ENCODE data around the gene ABCA1.
A peak's percentile ranks its signal among the peaks of the same experiment; 100 is the strongest.
"Not testable (repeated sequence)": the region's sequence is repeated elsewhere in the genome, so short reads cannot be mapped to it uniquely, and the experiment has no call there.

Gene ABCA1

DNA sequence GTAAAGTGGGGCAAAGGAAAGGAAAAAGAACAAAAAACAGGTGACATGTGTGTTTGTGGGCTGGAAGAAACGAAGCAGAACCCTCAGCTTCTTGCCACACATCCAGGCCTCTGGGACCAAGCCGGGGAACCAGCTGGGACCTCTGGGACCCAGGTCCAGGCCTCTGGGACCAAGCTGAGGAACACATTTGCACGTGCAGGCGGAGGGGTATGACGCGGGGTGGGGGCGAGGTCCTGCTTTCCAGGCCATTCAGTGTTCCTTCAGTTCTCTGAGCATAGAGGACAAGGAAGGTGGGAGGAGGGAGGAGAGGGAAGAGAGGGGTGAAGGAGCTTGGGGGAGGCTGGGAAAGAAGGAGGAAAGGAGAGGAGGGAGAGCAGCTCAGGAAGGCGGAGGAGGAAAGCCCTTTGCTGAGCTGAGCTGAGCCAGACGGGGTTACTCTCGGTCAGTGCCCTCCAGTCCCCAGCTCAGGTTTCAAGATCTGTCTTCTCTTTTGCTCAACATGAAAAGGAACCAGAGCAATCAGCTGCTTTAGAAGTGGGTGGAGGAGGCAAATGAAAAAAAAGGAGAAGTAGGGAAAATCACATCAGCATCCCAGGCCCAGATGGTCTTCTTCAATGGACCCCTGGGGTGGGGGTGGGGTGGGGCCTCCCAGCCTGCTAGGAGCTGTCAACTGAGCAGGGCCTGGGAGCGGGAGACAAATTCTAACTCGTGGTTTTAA, 59.1 kb downstream of the ABCA1 start:
- DNase-seq, result no peak

- DNase-seq, result no peak
Observed at GRCh38 chr9:104868303-104868686, 59.7 kb downstream of the ABCA1 start.

- DNase-seq, result no peak
Observed at GRCh38 chr9:104866191-104866590, 61.8 kb downstream of the ABCA1 start.

GRCh38 chr9:104864675-104865104, 63.3 kb downstream of the ABCA1 start:
- no peak for DNase-seq

DNA sequence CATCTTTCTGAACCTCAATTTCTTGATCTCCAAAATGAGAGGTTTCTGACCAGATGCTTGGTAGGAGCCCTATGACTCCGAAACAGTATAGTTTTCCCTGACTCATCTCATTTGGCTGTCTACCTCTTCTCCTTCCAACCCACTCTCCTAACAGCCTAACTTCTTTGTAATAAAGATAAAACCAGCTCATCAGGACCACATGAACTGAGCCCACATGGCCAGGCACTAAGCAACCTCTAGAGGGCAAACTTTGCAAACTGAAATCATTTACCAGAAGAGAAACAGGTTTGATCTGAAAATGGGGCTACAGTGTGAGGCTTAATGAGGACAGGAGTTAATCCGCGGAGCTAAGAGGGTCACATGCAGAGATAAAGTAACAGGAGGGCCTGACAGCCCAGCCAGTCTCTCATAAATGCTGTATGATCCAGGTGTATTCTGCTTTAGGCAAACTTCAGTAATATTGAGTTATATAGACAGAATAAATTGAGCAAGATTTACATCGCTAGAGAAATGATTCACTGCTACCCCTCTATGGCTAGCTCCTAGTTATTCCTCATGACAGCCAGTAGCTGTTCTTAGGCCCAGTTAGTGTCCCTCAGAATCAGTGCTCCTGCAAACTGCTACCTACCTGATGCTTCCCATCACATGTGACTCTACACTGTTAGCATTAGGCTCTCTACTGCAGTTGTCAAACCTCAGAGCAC, 64.6 kb downstream of the ABCA1 start:
- DNase-seq, result peak in 2 of 4 experiments; percentile 3 to 6

DNA sequence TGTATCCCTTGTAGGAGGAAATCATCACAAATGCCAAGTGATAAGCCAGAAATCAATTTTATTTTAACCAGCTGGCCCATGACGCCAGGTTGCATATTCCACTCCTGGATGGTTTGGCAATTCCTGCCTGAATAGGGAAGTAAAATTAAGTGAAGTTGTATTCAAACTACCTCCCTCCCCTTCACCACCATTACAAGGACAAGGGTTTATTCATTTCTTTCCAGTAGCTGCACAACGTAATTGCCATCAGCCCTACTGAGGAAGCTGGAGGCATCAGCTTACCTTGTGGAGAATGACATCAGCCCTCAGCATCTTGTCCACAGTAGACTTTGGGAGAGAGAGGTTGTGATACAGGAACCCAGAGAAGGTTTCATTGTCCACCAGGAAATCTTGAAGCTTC, 66.6 kb downstream of the ABCA1 start:
- no peak for DNase-seq

DNA sequence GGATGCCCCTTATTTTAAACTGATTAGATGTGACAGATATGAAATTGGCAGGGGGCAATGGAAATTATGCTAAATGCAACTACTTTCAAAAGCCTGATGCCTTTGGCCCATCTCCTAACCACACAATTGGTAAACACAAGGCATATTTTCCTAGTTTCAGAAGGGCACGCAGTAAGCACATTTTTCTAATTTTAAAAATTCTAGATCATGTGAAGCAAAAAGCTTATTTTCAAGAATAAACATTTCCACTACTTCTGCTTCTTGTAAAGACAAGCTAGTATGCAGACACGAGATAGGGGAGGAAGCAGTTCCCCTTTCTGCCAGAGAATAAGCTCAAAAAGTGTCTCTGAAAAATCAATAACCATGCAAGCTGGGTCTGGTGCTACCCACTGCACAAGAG, 67.7 kb downstream of the ABCA1 start:
- DNase-seq, result no peak

DNA sequence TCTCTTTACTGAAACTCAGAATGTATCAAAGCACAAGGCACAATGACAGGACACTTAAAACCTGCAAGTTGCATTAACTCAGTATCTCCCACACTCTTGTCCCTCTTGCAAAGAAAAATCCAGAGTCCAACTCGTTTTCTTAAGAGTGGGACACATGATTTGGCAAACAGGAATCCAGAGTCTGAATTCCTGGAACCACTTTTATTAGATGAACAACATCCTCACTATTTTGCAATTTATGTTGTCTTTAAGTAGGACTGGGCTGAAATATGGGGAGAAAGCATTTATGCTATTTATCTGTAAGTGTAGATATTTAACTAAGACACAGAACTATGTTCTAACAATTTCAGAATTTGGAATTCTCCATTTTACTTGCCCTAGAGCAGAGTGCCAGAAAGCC, 69.1 kb downstream of the ABCA1 start:
- no peak for DNase-seq

DNA sequence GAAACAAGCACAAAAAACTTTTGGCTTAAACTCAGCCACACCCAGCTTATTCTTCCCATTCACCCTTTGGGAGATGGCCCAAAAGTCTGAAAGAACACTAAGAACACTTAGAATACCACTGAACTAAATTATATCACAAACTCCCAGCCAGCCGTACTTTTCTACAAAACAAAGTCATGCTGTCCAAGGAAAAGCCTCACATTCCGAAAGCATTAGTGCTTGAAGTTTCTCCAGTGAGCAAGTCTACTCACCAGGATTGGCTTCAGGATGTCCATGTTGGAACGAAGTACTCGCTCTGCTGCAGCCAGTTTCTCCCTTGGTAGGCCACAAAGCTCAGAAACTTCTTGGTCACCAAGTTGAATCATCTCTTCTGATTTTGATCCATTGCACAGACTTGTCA, 69.7 kb downstream of the ABCA1 start:
- DNase-seq, result no peak

- DNase-seq, result no peak
Observed at GRCh38 chr9:104856413-104856941, 71.5 kb downstream of the ABCA1 start.

- DNase-seq, result no peak
Observed at GRCh38 chr9:104855807-104856206, 72.1 kb downstream of the ABCA1 start.

GRCh38 chr9:104855258-104855657, 72.7 kb downstream of the ABCA1 start:
- not testable (repeated sequence) for DNase-seq

DNA sequence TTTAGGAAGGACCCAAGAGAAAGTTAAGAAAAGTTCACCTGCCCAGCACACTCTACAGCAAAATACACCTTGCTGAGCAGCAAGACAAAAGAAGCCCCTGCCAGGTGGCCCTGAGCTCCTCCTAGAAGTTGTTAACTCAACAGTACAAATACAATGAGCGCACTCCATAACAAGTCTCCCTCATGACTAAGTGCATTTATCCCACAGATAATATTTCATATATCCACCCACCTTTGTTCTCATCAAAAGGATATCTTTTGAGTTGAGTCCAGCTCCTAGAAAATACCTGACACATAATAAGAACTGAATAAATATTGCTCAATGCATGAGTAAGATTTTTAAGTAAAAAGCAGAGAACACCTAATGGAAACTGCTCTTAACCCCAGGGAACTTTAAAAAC, 73.3 kb downstream of the ABCA1 start:
- DNase-seq, result no peak

- no peak for DNase-seq
Observed at GRCh38 chr9:104853683-104854082, 74.3 kb downstream of the ABCA1 start.

- DNase-seq, result no peak
Observed at GRCh38 chr9:104853159-104853558, 74.8 kb downstream of the ABCA1 start.

DNA sequence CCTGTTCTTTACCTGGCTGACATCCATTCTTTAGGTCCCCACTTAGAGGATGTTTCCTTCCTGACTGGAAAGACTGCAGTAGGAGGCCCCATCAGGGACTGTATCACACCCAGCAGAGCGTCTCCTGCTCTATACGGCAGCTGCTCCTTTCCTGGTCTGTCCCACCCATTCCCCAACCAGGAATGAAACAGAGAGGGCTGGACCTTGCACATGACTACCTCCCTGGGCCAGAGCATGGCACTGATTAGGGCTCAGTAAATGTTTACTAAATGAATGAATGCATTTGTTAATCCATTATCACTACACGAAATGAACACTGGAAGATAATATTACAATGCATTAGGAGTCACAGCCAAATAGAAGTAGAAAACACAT, 76.4 kb downstream of the ABCA1 start:
- DNase-seq, result no peak

DNA sequence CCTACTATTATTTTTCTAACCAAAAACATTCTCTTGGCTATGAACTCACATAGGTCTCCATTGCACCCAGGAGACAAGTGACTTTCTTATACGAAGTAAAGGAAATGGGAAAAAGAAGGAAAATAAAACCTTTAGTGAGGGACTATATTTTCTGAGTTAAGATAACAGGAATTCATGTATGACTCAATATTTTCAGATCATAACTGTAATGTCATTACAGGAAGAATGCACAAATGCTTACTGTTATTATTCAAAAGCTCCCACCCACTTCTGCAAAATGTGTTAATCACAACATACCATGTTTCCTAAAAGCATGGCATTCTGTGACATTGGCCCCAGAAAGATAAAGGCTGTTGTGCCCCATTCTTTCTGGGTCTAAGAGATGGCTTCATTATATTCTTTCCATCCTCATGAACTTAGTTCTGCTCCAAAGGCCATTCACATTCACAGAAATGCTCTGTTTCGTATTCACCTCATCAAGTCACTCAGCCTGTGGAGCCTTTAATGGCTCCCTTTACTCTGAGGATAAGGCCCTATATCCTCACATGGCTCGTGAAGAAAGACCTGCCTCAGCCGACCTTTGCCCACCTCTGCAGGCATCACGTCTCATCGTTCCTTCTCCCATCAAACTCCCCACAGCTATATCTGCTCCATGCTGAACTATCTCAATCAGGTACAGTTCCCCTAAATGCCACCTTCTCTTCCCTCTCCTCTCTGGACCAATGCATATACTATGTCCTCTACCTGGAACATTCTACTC, 77.0 kb downstream of the ABCA1 start:
- DNase-seq, result no peak

GRCh38 chr9:104849023-104849422, 78.9 kb downstream of the ABCA1 start:
- DNase-seq, result no peak

GRCh38 chr9:104844710-104845109, 83.2 kb downstream of the ABCA1 start:
- no peak for DNase-seq

- no peak for DNase-seq
Observed at GRCh38 chr9:104843644-104844240, 84.2 kb downstream of the ABCA1 start.

DNA sequence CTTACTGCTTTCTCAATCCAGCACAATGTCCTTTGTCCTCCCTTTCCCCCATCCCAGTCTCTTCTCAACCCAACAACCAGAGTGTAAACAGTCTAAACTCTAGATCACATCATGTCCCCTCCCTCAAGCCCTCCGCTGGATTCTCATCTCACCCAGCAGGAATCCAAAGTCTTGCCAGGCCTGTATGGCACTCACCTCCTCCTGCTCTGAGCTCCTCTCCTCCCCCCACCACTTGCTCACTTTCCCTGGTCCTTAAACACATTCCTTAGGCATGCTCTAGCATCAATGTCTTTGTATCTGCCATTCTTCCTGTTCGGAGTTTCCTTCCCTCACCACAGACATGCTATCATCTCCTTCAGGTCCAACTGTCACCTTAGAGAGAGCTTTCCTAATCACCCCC, 85.3 kb downstream of the ABCA1 start:
- DNase-seq, result no peak

DNA sequence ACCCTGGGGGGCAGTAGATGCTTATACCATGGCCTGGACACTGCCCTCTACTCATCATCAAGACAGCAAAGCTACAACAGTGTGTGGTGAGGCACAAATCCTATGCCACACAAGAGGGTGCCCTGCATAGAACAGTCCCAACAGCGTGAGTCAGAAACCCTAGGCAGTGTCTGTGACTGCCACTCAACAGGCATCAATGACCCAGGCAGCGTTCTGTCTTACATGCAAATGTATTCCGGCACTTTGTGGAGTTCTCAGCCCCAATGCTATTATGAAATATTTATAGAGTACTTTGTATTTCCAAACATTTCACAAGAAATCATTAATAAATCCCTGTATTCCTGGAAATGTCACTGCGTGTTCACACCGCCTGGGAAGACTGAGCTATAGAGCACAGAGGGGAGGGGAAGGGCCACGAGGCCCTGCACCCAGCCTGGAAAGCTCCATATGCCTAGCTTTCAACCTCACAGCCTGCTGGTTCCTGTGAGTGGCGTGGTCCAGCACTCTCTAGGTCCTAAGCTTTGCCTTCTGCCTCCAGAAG, 86.3 kb downstream of the ABCA1 start:
- DNase-seq, result no peak

GRCh38 chr9:104838958-104839357, 89.0 kb downstream of the ABCA1 start:
- DNase-seq, result no peak

All from activated naive CD4-positive, alpha-beta T cell (primary cell).